ENCODE results near the gene PRDM15.

DNA sequence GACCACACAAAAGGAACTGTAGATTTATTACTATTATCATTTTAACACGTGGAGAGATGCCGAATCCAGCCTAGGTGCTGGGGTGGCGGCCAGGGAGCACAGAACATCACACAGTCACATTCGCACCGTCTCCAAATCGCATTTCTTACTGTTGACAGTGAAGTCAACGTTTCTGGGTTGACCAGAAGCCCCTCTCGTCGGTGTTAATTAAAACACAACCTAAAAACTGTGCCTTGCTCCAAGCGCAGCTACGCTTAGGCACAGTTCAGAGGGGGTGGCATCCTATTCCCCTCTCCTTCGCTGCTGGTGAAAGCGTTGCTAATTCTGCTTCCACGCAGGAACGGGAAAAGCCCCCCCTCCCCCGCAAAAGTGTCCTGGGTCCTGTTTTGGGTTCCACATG lies 116.4 kb downstream of the PRDM15 start:
- TF ChIP-seq, protein P1, sequence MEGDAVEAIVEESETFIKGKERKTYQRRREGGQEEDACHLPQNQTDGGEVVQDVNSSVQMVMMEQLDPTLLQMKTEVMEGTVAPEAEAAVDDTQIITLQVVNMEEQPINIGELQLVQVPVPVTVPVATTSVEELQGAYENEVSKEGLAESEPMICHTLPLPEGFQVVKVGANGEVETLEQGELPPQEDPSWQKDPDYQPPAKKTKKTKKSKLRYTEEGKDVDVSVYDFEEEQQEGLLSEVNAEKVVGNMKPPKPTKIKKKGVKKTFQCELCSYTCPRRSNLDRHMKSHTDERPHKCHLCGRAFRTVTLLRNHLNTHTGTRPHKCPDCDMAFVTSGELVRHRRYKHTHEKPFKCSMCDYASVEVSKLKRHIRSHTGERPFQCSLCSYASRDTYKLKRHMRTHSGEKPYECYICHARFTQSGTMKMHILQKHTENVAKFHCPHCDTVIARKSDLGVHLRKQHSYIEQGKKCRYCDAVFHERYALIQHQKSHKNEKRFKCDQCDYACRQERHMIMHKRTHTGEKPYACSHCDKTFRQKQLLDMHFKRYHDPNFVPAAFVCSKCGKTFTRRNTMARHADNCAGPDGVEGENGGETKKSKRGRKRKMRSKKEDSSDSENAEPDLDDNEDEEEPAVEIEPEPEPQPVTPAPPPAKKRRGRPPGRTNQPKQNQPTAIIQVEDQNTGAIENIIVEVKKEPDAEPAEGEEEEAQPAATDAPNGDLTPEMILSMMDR (optimal IDR thresholded peaks at IDR 0.05 in 1 of 3, IDR thresholded peaks at IDR 0.05 in 1 of 3, conservative IDR thresholded peaks at IDR 0.05 in 1 of 3; ENCODE audit: extremely low read depth in 1 of 3, insufficient read depth in 2 of 3, low read length in 3 of 3): no peak
- TF ChIP-seq EZH2 (IDR thresholded peaks at IDR 0.05; ENCODE audit: low read length): no peak
